Astrocyte (in vitro differentiated cells and primary cell): ENCODE results near the gene RIMKLB.

Experiments used
- CTCF ChIP-seq: IDR thresholded peaks from 2 replicates; pipeline ENCODE4 v1.5.1; 2011; ENCODE audit warnings: low read depth, mild to moderate bottlenecking, inconsistent platforms, low read length, moderate library complexity; ENCODE audit not compliant: insufficient read depth
- EZH2 ChIP-seq: IDR thresholded peaks from 2 replicates; pipeline ENCODE4 v1.6.1; 2012; ENCODE audit warnings: mild to moderate bottlenecking, low read length, inconsistent platforms; ENCODE audit not compliant: insufficient read depth

- TF ChIP-seq EZH2: no peak
- no peak for TF ChIP-seq CTCF
Measured at GRCh38 chr12:8697476-8698131, at the start of gene RIMKLB.
